K562 (cell line): ENCODE measurements around the gene YBX3. TPM values are rescaled to one million over a fixed set of nuclear protein-coding genes. Genes with fewer than 3 reads are reported as not detected.

ENCODE experiments used
- ATAC-seq: fragments of 200-7000 bp; cut with Tn5 transposase; 3 replicates; pipeline ENCODE4 v1.9.1; 2020; ENCODE audit warnings: moderate library complexity
- BruUV-seq: library from RNA; stranded (reverse); fragments of 400-500 nt; replicated peaks from 2 replicates; lab custom pipeline; 2021; lab: Mats Ljungman, UMichigan
- CTCF ChIA-PET: fragments of 300-600 bp; formaldehyde crosslinking; extraction: SDS; loops from one replicate; lab custom pipeline; 2021; ENCODE audit warnings: low intra/inter-chr PET ratio; lab: Yijun Ruan, JAX
- POLR2A ChIA-PET: fragments of 300-600, 350-650 bp; sonication (Branson Sonifier 250); formaldehyde crosslinking; extraction: SDS; loops from one replicate; lab custom pipeline; 2021; ENCODE audit warnings: antibody characterized with exemption, inconsistent platforms; lab: Yijun Ruan, JAX
- DNase-seq, 4 experiments: peaks; one replicate each; pipeline versions ENCODE4 v3.0.0 to v3.0.0-alpha.2; 2011 to 2018; ENCODE audit warnings: low spot score in 3 of 4, mixed read lengths in 3 of 4; ENCODE audit errors: extremely low read depth in 1 of 4
- FAIRE-seq: peaks from 2 replicates; lab custom pipeline; 2011; peaks lifted over from hg19 to GRCh38; lab: Jason Lieb, UNC
- H2AFZ ChIP-seq: 2 replicates; pipeline ENCODE4 v1.6.0; 2011; ENCODE audit warnings: low read depth, low read length, control low read depth, inconsistent platforms
- H3K27ac ChIP-seq: fragments of 200-600 bp; 3 replicates; pipeline ENCODE4 v1.8.0; 2011; ENCODE audit warnings: low read depth, mild to moderate bottlenecking, control low read depth, inconsistent platforms, low read length, moderate library complexity, mixed read lengths; ENCODE audit errors: extremely low read depth
- H3K27me3 ChIP-seq, 2 experiments: fragments of 300-600 bp in 1 of 2; 2 replicates in 1 of 2; 3 replicates in 1 of 2; pipeline versions ENCODE4 v1.6.0 to v1.8.0; 2011; ENCODE audit warnings: inconsistent platforms in 2 of 2, low read length in 2 of 2, mild to moderate bottlenecking in 1 of 2, mixed read lengths in 1 of 2, moderate library complexity in 1 of 2; ENCODE audit not compliant: control insufficient read depth in 2 of 2, insufficient read depth in 2 of 2
- H3K36me3 ChIP-seq: fragments of 300-600 bp; 3 replicates; pipeline ENCODE4 v1.8.0; 2011; ENCODE audit warnings: mild to moderate bottlenecking, low read length, inconsistent platforms; ENCODE audit not compliant: control insufficient read depth, insufficient read depth
- H3K4me1 ChIP-seq, 2 experiments: fragments of 200-600 bp in 1 of 2; replicated peaks in 1 of 2; 2 replicates in 1 of 2; 3 replicates in 1 of 2; pipeline versions ENCODE4 v1.5.1 to v1.8.0; 2011; ENCODE audit warnings: inconsistent platforms in 2 of 2, low read length in 2 of 2, mild to moderate bottlenecking in 1 of 2, mixed read lengths in 1 of 2, moderate library complexity in 1 of 2; ENCODE audit not compliant: control insufficient read depth in 2 of 2, insufficient read depth in 2 of 2
- H3K4me2 ChIP-seq: 2 replicates; pipeline ENCODE4 v1.6.1; 2011; ENCODE audit warnings: low read length, control low read depth, inconsistent platforms, mixed read lengths; ENCODE audit not compliant: insufficient read depth
- H3K4me3 ChIP-seq: fragments of 200-600 bp; sonication (generic), shearing (Covaris generic); 2 replicates; pipeline ENCODE4 v1.5.1; 2016; ENCODE audit warnings: control low read depth, inconsistent platforms
- H3K79me2 ChIP-seq: fragments of 200-600 bp; 3 replicates; pipeline ENCODE4 v1.8.0; 2011; ENCODE audit warnings: low read length, inconsistent platforms; ENCODE audit not compliant: control insufficient read depth, insufficient read depth
- H3K9ac ChIP-seq, 2 experiments: 2 replicates each; pipeline versions ENCODE4 v1.6.0 to v1.6.1; 2011; ENCODE audit warnings: low read depth in 2 of 2, low read length in 2 of 2, control low read depth in 1 of 2, inconsistent platforms in 1 of 2, mild to moderate bottlenecking in 1 of 2, mixed read lengths in 1 of 2; ENCODE audit not compliant: insufficient read depth in 1 of 2
- H3K9me1 ChIP-seq: one replicate; pipeline ENCODE4 v1.6.0; 2011; ENCODE audit warnings: inconsistent platforms, mild to moderate bottlenecking, low read length, moderate library complexity; ENCODE audit not compliant: control insufficient read depth, insufficient read depth
- H3K9me3 ChIP-seq: replicated peaks from 2 replicates; pipeline ENCODE4 v1.5.1; 2011; ENCODE audit warnings: low read depth, low read length, inconsistent platforms; ENCODE audit not compliant: control insufficient read depth, insufficient read depth
- H4K20me1 ChIP-seq: replicated peaks from 2 replicates; pipeline ENCODE4 v1.6.1; 2011; ENCODE audit warnings: low read length, inconsistent platforms, mixed read lengths; ENCODE audit not compliant: control insufficient read depth, insufficient read depth
- CBFA2T3 ChIP-seq: fragments of 450-650 bp; IDR thresholded peaks from 2 replicates; pipeline ENCODE4 v1.6.1; 2017
- CBFB ChIP-seq: sonication (generic); formaldehyde crosslinking; IDR thresholded peaks from 2 replicates; pipeline ENCODE4 v1.4.0; 2020; ENCODE audit warnings: mild to moderate bottlenecking, missing genetic modification reagents
- CREB1 ChIP-seq, 2 experiments: sonication (generic) in 1 of 2; formaldehyde crosslinking in 1 of 2; IDR thresholded peaks; 2 replicates each; pipeline versions ENCODE4 v1.6.1 to v1.8.0; 2012 to 2022; ENCODE audit warnings: inconsistent platforms in 1 of 2, mild to moderate bottlenecking in 1 of 2, missing genetic modification reagents in 1 of 2, moderate library complexity in 1 of 2
- CTBP1 ChIP-seq: fragments of 450-650 bp; IDR thresholded peaks from 2 replicates; pipeline ENCODE4 v1.6.1; 2016; ENCODE audit warnings: borderline replicate concordance
- FOS ChIP-seq: IDR thresholded peaks from 3 replicates; pipeline ENCODE4 v1.6.1; 2011; ENCODE audit not compliant: insufficient read length; ENCODE audit errors: extremely low read depth
- MCM7 ChIP-seq, 2 experiments: fragments of 450-650 bp; IDR thresholded peaks; 2 replicates each; pipeline ENCODE4 v1.6.1; 2016 to 2018
- MED1 ChIP-seq: sonication (generic); formaldehyde crosslinking; IDR thresholded peaks from 2 replicates; pipeline ENCODE4 v1.8.1; 2023; ENCODE audit warnings: missing genetic modification reagents, borderline replicate concordance
- MEF2D ChIP-seq: conservative IDR thresholded peaks from 2 replicates; pipeline ENCODE4 v1.6.1; 2016; ENCODE audit warnings: low read depth, missing genetic modification characterization, missing compliant biosample characterization
- NEUROD1 ChIP-seq: fragments of 150-350 bp; IDR thresholded peaks from 2 replicates; pipeline ENCODE4 v1.6.1; 2014; ENCODE audit warnings: borderline replicate concordance, low read length, low read depth; ENCODE audit not compliant: partially characterized antibody
- PCBP2 ChIP-seq: fragments of 200-400 bp; formaldehyde crosslinking; IDR thresholded peaks from 2 replicates; pipeline ENCODE4 v1.6.1; 2018; ENCODE audit warnings: low read length, low read depth, mild to moderate bottlenecking, moderate library complexity; ENCODE audit not compliant: poor library complexity, severe bottlenecking
- PHF21A ChIP-seq: fragments of 450-650 bp; IDR thresholded peaks from 2 replicates; pipeline ENCODE4 v1.6.1; 2017; ENCODE audit warnings: low read depth, borderline replicate concordance
- POLR2H ChIP-seq: IDR thresholded peaks from 2 replicates; pipeline ENCODE4 v1.6.1; 2016; ENCODE audit warnings: missing genetic modification characterization, low read depth, mild to moderate bottlenecking, control low read depth, missing compliant biosample characterization, moderate library complexity
- SMARCB1 ChIP-seq: IDR thresholded peaks from 2 replicates; pipeline ENCODE4 v1.6.1; 2011; ENCODE audit warnings: improper control_type of control experiment, low read depth; ENCODE audit not compliant: insufficient read length
- ZNF707 ChIP-seq: fragments of 250-450 bp; sonication (Bioruptor Pico); conservative IDR thresholded peaks from 2 replicates; pipeline ENCODE4 v1.8.0; 2022; ENCODE audit warnings: inconsistent platforms, mild to moderate bottlenecking, moderate library complexity
- ZSCAN32 ChIP-seq: fragments of 450-650 bp; formaldehyde crosslinking; IDR thresholded peaks from 2 replicates; pipeline ENCODE4 v1.4.0; 2020; ENCODE audit warnings: mild to moderate bottlenecking, moderate library complexity
- WGBS: fragments of 100-300 bp; shearing (Covaris generic); methylation state at CpG from one replicate; pipeline ENCODE4 v1.1.6; 2016; ENCODE audit warnings: low coverage, mixed read lengths; ENCODE audit not compliant: insufficient coverage; ENCODE audit errors: missing lambda C conversion rate; 5-methylcytosine and 5-hydroxymethylcytosine counted together
- in situ Hi-C: fragments of 300-500 bp; cut with MboI; formaldehyde crosslinking; loops from 4 replicates; pipeline ENCODE4 v1.15.0; 2018; ENCODE audit warnings: inconsistent platforms, mixed read lengths
- intact Hi-C: fragments of 100-400 bp; cut with micrococcal nuclease; formaldehyde crosslinking; loops from 2 replicates; pipeline ENCODE4 v1.14.2; 2022
- polyA plus RNA-seq, 8 experiments: library from polyadenylated mRNA; depleted of rRNA in 4 of 8; stranded (reverse) in 5 of 8; unstranded in 3 of 8; fragments of >200 nt; fragmentation: Nextera tagmentation in 2 of 8; fragmentation: Illumina TruSeq in 1 of 8; extraction: Ambion mirVana in 2 of 8; extraction: Trizol in 1 of 8; gene quantifications; 2 replicates each; pipeline versions ENCODE4 v1.2.1 to v1.2.3, GENCODE V29; 2011 to 2014; ENCODE audit warnings: inconsistent platforms in 1 of 8, missing spikeins in 1 of 8
- total RNA-seq, 7 experiments: library from RNA; depleted of rRNA in 6 of 7; stranded (reverse); fragments of >200 nt in 6 of 7; fragmentation: Illumina TruSeq in 2 of 7; extraction: Trizol in 2 of 7; gene quantifications; 2 replicates each; pipeline versions ENCODE4 v1.2.1 to v1.2.3, GENCODE V29; 2011 to 2021; ENCODE audit warnings: low replicate concordance in 1 of 7
- TF ChIP-seq, protein P1 (sequence below): fragments of 450-650 bp; IDR thresholded peaks from one replicate; pipeline ENCODE4 v1.6.1; 2018; ENCODE audit warnings: mild to moderate bottlenecking, moderate library complexity; ENCODE audit not compliant: partially characterized antibody
- TF ChIP-seq, protein P2 (sequence below): fragments of 250-450 bp; sonication (Bioruptor Pico); IDR thresholded peaks from 2 replicates; pipeline ENCODE4 v1.5.0; 2021

YBX3 gene
- total and polyA plus RNA-seq, 9 of the 15 experiments (the other 6 are each of a cell fraction or from before 2014, with no cell fraction given) = 47.0 to 239 (median 81.5) TPM

DNA sequence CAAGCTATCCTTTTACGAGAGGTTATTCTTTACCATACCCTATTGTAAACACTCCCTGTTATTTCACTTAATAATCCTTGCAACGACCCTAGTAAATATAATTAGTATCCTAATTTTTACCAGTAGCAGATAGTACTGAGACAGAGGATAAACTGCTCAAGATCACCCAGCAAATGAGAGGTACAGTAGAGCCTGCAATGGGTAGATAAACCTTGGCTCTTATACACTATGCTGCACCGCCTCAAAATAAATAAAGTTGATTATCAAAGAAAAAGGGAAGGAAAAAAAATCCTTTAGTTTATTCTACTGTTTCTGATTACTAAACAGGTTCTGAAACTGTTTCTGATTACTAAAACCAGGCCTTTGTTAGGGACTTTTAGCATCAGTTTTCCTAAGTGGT, 22.5 kb downstream of the YBX3 start:
- H3K36me3 ChIP-seq = peaks cover 81% of the 10 kb centered on the region

DNA sequence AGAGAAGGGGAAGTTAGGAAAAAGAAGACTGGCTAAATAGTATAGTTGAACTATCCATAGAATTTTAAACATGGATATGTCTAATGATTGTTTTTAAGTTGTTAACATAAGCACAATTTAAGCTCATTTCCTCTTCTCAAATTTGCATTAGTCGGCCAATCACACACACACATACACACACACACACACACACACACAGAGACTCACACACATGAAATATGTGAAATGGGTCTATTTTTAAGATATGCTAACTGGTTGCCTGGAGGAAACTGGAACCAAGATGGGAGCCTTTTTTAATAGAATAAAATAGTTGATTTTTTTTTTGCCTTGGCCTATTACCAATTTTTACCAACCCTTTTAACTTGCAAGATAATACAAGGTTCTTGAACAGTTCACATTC, 25.3 kb downstream of the YBX3 start:
- POLR2A ChIA-PET = interaction anchor here (0.6 kb wide), 1 partner anchor 1816 kb away, joined by 3 read pairs; no protein-coding TSS in a partner anchor
- H3K9ac ChIP-seq = no peak overlapping the region
- intact Hi-C loops = no loop called here
- ATAC-seq = no peak
- DNase-seq = no peak
- WGBS = 100% methylated on average over 1 of the region's 1 CpG
- no peak overlapping the region for H3K4me2 ChIP-seq
- H3K9me1 ChIP-seq = no peaks in the 10 kb centered on the region
- CTCF ChIA-PET = no interaction called here
- no peaks in the 10 kb centered on the region for H3K27me3 ChIP-seq
- in situ Hi-C loops = no loop called here
- H3K79me2 ChIP-seq = no peaks in the 10 kb centered on the region
- H3K4me1 ChIP-seq = no peaks in the 10 kb centered on the region
- peaks cover 58% of the 10 kb centered on the region for H3K36me3 ChIP-seq
- no peaks in the 10 kb centered on the region for H3K9me3 ChIP-seq
- FAIRE-seq = no peak
- no peaks in the 10 kb centered on the region for H4K20me1 ChIP-seq
- H3K27ac ChIP-seq = no peak overlapping the region
- BruUV-seq = no TSS peak
- H2AFZ ChIP-seq = no peak overlapping the region
- no peak overlapping the region for H3K4me3 ChIP-seq
- no peak for TF ChIP-seq FOS
- no peak for TF ChIP-seq ZNF707 (CRISPR knock-in tag)
- no peak for TF ChIP-seq CBFA2T3
- TF ChIP-seq PCBP2 = no peak
- no peak for TF ChIP-seq MCM7 (IDR thresholded peaks at IDR 0.05)
- no peak for TF ChIP-seq CTBP1
- TF ChIP-seq, protein P1, sequence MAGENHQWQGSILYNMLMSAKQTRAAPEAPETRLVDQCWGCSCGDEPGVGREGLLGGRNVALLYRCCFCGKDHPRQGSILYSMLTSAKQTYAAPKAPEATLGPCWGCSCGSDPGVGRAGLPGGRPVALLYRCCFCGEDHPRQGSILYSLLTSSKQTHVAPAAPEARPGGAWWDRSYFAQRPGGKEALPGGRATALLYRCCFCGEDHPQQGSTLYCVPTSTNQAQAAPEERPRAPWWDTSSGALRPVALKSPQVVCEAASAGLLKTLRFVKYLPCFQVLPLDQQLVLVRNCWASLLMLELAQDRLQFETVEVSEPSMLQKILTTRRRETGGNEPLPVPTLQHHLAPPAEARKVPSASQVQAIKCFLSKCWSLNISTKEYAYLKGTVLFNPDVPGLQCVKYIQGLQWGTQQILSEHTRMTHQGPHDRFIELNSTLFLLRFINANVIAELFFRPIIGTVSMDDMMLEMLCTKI = no peak
- TF ChIP-seq MED1 = no peak
- no peak for TF ChIP-seq CBFB
- no peak for TF ChIP-seq MEF2D (tag)
- no peak for TF ChIP-seq POLR2H (tag)
- no peak for TF ChIP-seq SMARCB1

More for the DNA sequence above, 22.5 kb downstream of the YBX3 start:
- Histone ChIP-seq H3K4me1 (no peaks in the 10 kb centered on the region), H3K4me2 (no peak overlapping the region), H3K4me3 (no peak overlapping the region), H3K9me3 (no peaks in the 10 kb centered on the region), H4K20me1 (no peaks in the 10 kb centered on the region), H2AFZ (no peak overlapping the region), H3K79me2 (no peaks in the 10 kb centered on the region), H3K9ac (no peak overlapping the region), H3K27ac (no peak overlapping the region), H3K27me3 (no peaks in the 10 kb centered on the region), H3K9me1 (no peaks in the 10 kb centered on the region)
- in situ Hi-C loops = no loop called here
- CTCF ChIA-PET = no interaction called here
- TF ChIP-seq, protein P2, sequence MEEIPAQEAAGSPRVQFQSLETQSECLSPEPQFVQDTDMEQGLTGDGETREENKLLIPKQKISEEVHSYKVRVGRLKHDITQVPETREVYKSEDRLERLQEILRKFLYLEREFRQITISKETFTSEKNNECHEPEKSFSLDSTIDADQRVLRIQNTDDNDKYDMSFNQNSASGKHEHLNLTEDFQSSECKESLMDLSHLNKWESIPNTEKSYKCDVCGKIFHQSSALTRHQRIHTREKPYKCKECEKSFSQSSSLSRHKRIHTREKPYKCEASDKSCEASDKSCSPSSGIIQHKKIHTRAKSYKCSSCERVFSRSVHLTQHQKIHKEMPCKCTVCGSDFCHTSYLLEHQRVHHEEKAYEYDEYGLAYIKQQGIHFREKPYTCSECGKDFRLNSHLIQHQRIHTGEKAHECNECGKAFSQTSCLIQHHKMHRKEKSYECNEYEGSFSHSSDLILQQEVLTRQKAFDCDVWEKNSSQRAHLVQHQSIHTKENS (CRISPR knock-in tag) = no peak
- TF ChIP-seq ZSCAN32 (CRISPR knock-in tag) (no peak), CREB1 (IDR thresholded peaks at IDR 0.05) (no peak), CREB1 (CRISPR knock-in tag; IDR thresholded peaks at IDR 0.05) (no peak), NEUROD1 (no peak), PHF21A (no peak)
- DNase-seq (no peak), FAIRE-seq (no peak), ATAC-seq (no peak)
- 77% methylated on average over 2 of the region's 3 CpGs for WGBS
- intact Hi-C loops = no loop called here
- POLR2A ChIA-PET = no interaction called here
- BruUV-seq = no TSS peak
